Measurements from ENCODE around the gene ING4.

The ING4 gene

GRCh38 chr12:6688543-6688998 is 25.7 kb upstream of the ING4 start:
- peak in 3 of 14 donors; percentile 21 to 73 (median 61) for DNase-seq

GRCh38 chr12:6685814-6686213 is 22.9 kb upstream of the ING4 start:
- DNase-seq: no peak

- peak in 1 of 14 donors; percentile 17 for DNase-seq
Measured at GRCh38 chr12:6684609-6685008, 21.7 kb upstream of the ING4 start.

GRCh38 chr12:6676962-6677361 is 14.0 kb upstream of the ING4 start:
- no peak for DNase-seq

GRCh38 chr12:6672143-6672542 is 9.2 kb upstream of the ING4 start:
- no peak for DNase-seq

- no peak for DNase-seq
Measured at GRCh38 chr12:6667559-6668210, 4.8 kb upstream of the ING4 start.

GRCh38 chr12:6666211-6666610 is 3.3 kb upstream of the ING4 start:
- DNase-seq: no peak

GRCh38 chr12:6664902-6665301 is 2.0 kb upstream of the ING4 start:
- no peak for DNase-seq

GRCh38 chr12:6662602-6662905 is 365 bp downstream of the ING4 start:
- no peak for DNase-seq

GRCh38 chr12:6653987-6654386 is 8.9 kb downstream of the ING4 start:
- no peak for DNase-seq

- no peak for DNase-seq
Measured at GRCh38 chr12:6653342-6653741, 9.6 kb downstream of the ING4 start.

GRCh38 chr12:6652391-6652790 is 10.5 kb downstream of the ING4 start:
- DNase-seq: no peak

- DNase-seq: no peak
Measured at GRCh38 chr12:6650832-6651231, 12.1 kb downstream of the ING4 start.

- DNase-seq: peak in 10 of 14 donors; percentile 40 to 83 (median 56)
Measured at GRCh38 chr12:6647083-6647604, 15.8 kb downstream of the ING4 start, which contains the start of gene ACRBP. TSS of gene ACRBP (minus strand) at chr12:6647432. CDS start at chr12:6647366, 66 bp downstream.

GRCh38 chr12:6646276-6647082 is 16.4 kb downstream of the ING4 start:
- DNase-seq: peak in 1 of 14 donors; percentile 72

GRCh38 chr12:6644903-6645302 is 18.0 kb downstream of the ING4 start:
- peak in 4 of 14 donors; percentile 15 to 34 (median 29) for DNase-seq

- peak in 2 of 14 donors; percentile 23 to 32 for DNase-seq
Measured at GRCh38 chr12:6644257-6644596, 18.7 kb downstream of the ING4 start.

GRCh38 chr12:6643569-6644256 is 19.2 kb downstream of the ING4 start:
- DNase-seq: peak in 2 of 14 donors; percentile 38 to 52

GRCh38 chr12:6641131-6641530 is 21.8 kb downstream of the ING4 start:
- no peak for DNase-seq

- DNase-seq: no peak
Measured at GRCh38 chr12:6640497-6640896, 22.4 kb downstream of the ING4 start.

GRCh38 chr12:6639151-6639801 is 23.6 kb downstream of the ING4 start:
- DNase-seq: no peak

GRCh38 chr12:6638305-6638704 is 24.6 kb downstream of the ING4 start:
- DNase-seq: peak in 1 of 14 donors; percentile 22
